ENCODE measurements around the gene KRTAP10-9. TPM values are rescaled to one million over a fixed set of nuclear protein-coding genes. Genes with fewer than 3 reads are reported as not detected.

The KRTAP10-9 gene
- polyA plus RNA-seq, 1 of the 3 experiments (the other 2 are of a cell fraction), result not detected

DNA sequence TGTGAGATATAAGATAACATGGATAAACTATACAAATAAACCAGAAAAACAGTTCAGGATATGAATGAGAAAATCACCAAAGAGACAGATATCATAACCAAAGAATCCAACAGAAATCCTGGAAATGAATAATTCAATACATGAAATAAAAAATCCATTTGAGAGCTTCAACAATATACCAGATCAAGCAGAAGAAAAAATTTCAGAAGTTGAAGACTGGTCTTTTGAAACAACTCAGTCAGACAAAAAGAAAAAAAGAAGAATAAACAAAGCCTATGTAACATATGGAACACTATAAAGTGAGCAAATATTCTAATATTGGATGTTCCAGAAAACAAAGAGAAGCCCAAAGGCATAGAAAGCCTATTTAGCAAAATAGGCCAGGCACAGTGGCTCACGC is 45.0 kb downstream of the KRTAP10-9 start:
- 53% methylated on average over 1 of the region's 1 CpG for WGBS (ENCODE audit: low lambda C conversion rate)

More for the DNA sequence above, 45.0 kb downstream of the KRTAP10-9 start:
- Histone ChIP-seq H3F3A (replicated peaks; ENCODE audit: insufficient read depth) (no peaks in the 10 kb centered on the region), H3K27me3 (ENCODE audit: insufficient read depth) (peaks cover 21% of the 10 kb centered on the region; the same call in 1 of the 2 replicates), H3K4me2 (no peak overlapping the region), H3K9me3 (0 out of 2 replicates have a peak, but pooled peaks cover 7% of the 10 kb centered on the region), H3K9ac (no peak overlapping the region), H4K20me1 (ENCODE audit: insufficient read depth) (no peaks in the 10 kb centered on the region), H3K79me2 (ENCODE audit: insufficient read depth) (no peaks in the 10 kb centered on the region), H3K4me1 (ENCODE audit: control insufficient read depth in 1 of 2, insufficient read depth in 2 of 2, low read depth in 1 of 2, low read length in 1 of 2) (no peaks in the 10 kb centered on the region), H2AFZ (ENCODE audit: low read depth) (no peak overlapping the region), H3K9me2 (no peaks in the 10 kb centered on the region), H3K36me3 (replicated peaks in 1 of 2; ENCODE audit: control insufficient read depth in 1 of 2, insufficient read depth in 2 of 2, low read length in 1 of 2) (no peaks in the 10 kb centered on the region), H3K27ac (ENCODE audit: low read depth in 2 of 2, low read length in 1 of 2) (no peak overlapping the region), H3K4me3 (ENCODE audit: low read depth in 2 of 2, low read length in 1 of 2) (no peak overlapping the region)
- TF ChIP-seq RCOR1 (IDR thresholded peaks at IDR 0.05; ENCODE audit: low read length) (no peak), MXI1 (IDR thresholded peaks at IDR 0.05; ENCODE audit: low read depth, low read length) (no peak), RFX5 (IDR thresholded peaks at IDR 0.05; ENCODE audit: low read length) (no peak), NFIC (IDR thresholded peaks at IDR 0.05; ENCODE audit: borderline replicate concordance) (no peak), SMC3 (IDR thresholded peaks at IDR 0.05; ENCODE audit: low read depth, low read length) (no peak), FOXM1 (IDR thresholded peaks at IDR 0.05; ENCODE audit: low read depth) (no peak), POLR2AphosphoS5 (IDR thresholded peaks at IDR 0.05; ENCODE audit: low read depth, low read length) (no peak), TCF12 (IDR thresholded peaks at IDR 0.05) (no peak), EZH2phosphoT487 (IDR thresholded peaks at IDR 0.05; ENCODE audit: borderline replicate concordance, low read depth) (no peak), TAF1 (IDR thresholded peaks at IDR 0.05; ENCODE audit: borderline replicate concordance, low read depth, low read length) (no peak), RXRA (IDR thresholded peaks at IDR 0.05; ENCODE audit: borderline replicate concordance, low read depth) (no peak), SIN3A (IDR thresholded peaks at IDR 0.05; ENCODE audit: borderline replicate concordance, low read depth, low read length) (no peak), ELF1 (IDR thresholded peaks at IDR 0.05) (no peak), IRF3 (IDR thresholded peaks at IDR 0.05; ENCODE audit: low read depth, low read length) (no peak), TEAD4 (IDR thresholded peaks at IDR 0.05; ENCODE audit: borderline replicate concordance, insufficient read depth) (no peak), JUND (IDR thresholded peaks at IDR 0.05) (no peak)
- TF ChIP-seq, protein P1, sequence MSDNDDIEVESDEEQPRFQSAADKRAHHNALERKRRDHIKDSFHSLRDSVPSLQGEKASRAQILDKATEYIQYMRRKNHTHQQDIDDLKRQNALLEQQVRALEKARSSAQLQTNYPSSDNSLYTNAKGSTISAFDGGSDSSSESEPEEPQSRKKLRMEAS (IDR thresholded peaks at IDR 0.05; ENCODE audit: low read depth), result no peak
- TF ChIP-seq, protein P2, sequence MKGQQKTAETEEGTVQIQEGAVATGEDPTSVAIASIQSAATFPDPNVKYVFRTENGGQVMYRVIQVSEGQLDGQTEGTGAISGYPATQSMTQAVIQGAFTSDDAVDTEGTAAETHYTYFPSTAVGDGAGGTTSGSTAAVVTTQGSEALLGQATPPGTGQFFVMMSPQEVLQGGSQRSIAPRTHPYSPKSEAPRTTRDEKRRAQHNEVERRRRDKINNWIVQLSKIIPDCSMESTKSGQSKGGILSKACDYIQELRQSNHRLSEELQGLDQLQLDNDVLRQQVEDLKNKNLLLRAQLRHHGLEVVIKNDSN (IDR thresholded peaks at IDR 0.05; ENCODE audit: borderline replicate concordance, low read depth), result no peak
- TF ChIP-seq, protein P3, sequence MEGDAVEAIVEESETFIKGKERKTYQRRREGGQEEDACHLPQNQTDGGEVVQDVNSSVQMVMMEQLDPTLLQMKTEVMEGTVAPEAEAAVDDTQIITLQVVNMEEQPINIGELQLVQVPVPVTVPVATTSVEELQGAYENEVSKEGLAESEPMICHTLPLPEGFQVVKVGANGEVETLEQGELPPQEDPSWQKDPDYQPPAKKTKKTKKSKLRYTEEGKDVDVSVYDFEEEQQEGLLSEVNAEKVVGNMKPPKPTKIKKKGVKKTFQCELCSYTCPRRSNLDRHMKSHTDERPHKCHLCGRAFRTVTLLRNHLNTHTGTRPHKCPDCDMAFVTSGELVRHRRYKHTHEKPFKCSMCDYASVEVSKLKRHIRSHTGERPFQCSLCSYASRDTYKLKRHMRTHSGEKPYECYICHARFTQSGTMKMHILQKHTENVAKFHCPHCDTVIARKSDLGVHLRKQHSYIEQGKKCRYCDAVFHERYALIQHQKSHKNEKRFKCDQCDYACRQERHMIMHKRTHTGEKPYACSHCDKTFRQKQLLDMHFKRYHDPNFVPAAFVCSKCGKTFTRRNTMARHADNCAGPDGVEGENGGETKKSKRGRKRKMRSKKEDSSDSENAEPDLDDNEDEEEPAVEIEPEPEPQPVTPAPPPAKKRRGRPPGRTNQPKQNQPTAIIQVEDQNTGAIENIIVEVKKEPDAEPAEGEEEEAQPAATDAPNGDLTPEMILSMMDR (IDR thresholded peaks at IDR 0.05), result no peak
- POLR2A ChIA-PET, result no interaction called here
- DNase-seq, result no peak
- CTCF ChIA-PET, result no interaction called here
